T-helper 1 cell treated with Interleukin-12 subunit alpha and Interleukin-12 subunit beta and Interleukin-4 antibody, amounts not matched to agents 30 μg/mL and 1 μg/mL, for 36 hours (primary cell): ENCODE measurements around the gene DHDH.
A peak's percentile ranks its signal among the peaks of the same experiment; 100 is the strongest.
"Not testable (repeated sequence)": the region's sequence is repeated elsewhere in the genome, so short reads cannot be mapped to it uniquely, and the experiment has no call there.

Experiments used
- H3K27ac Mint-ChIP-seq: one replicate; pipeline ENCODE4 v1.8.0; 2021; ENCODE audit warnings: mild to moderate bottlenecking, mixed read lengths
- H3K27me3 Mint-ChIP-seq: one replicate; pipeline ENCODE4 v1.8.0; 2021; ENCODE audit warnings: low read depth, mixed read lengths
- H3K36me3 Mint-ChIP-seq: one replicate; pipeline ENCODE4 v1.8.0; 2021; ENCODE audit warnings: low read depth, mixed read lengths
- H3K4me1 Mint-ChIP-seq: one replicate; pipeline ENCODE4 v1.8.0; 2021; ENCODE audit warnings: low read depth, mixed read lengths
- H3K4me3 Mint-ChIP-seq: one replicate; pipeline ENCODE4 v1.8.0; 2021; ENCODE audit warnings: mild to moderate bottlenecking, moderate library complexity, mixed read lengths
- H3K9me3 Mint-ChIP-seq: one replicate; pipeline ENCODE4 v1.8.0; 2021; ENCODE audit warnings: mixed read lengths

DHDH gene

GRCh38 chr19:48933382-48933932 is at the start of gene DHDH:
Gene DHDH (plus strand): TSS chr19:48933699. CDS start chr19:48933722, 23 bp downstream.
- Mint-ChIP-seq H3K4me3 (peak within 1 kb of the TSS; percentile 85), H3K27me3 (peaks cover 10% of the 10 kb centered on the region), H3K36me3 (no peaks in the 10 kb centered on the region), H3K9me3 (no peaks in the 10 kb centered on the region), H3K4me1 (peaks cover 16% of the 10 kb centered on the region), H3K27ac (peak within 1 kb of the TSS; percentile 73)

GRCh38 chr19:48883726-48884125 is 49.8 kb upstream of the DHDH start:
- H3K27ac Mint-ChIP-seq, result no peak overlapping the region

GRCh38 chr19:48887861-48888612 is 45.5 kb upstream of the DHDH start:
- no peak overlapping the region for H3K27ac Mint-ChIP-seq
- H3K9me3 Mint-ChIP-seq, result no peaks in the 10 kb centered on the region
- H3K4me3 Mint-ChIP-seq, result no peak overlapping the region
- peaks cover 2% of the 10 kb centered on the region for H3K36me3 Mint-ChIP-seq
- H3K4me1 Mint-ChIP-seq, result no peaks in the 10 kb centered on the region
- H3K27me3 Mint-ChIP-seq, result peaks cover 5% of the 10 kb centered on the region

More at GRCh38 chr19:48883726-48884125, 49.8 kb upstream of the DHDH start:
- H3K36me3 Mint-ChIP-seq, result peaks cover 6% of the 10 kb centered on the region
- H3K4me3 Mint-ChIP-seq, result no peak overlapping the region
- H3K4me1 Mint-ChIP-seq, result no peaks in the 10 kb centered on the region
- no peaks in the 10 kb centered on the region for H3K27me3 Mint-ChIP-seq
- no peaks in the 10 kb centered on the region for H3K9me3 Mint-ChIP-seq

- peaks cover 14% of the 10 kb centered on the region for H3K27me3 Mint-ChIP-seq
- not testable (repeated sequence) for H3K4me3 Mint-ChIP-seq, H3K36me3 Mint-ChIP-seq, H3K4me1 Mint-ChIP-seq, H3K9me3 Mint-ChIP-seq, H3K27ac Mint-ChIP-seq
Measured at GRCh38 chr19:48889496-48889895, 44.0 kb upstream of the DHDH start.

GRCh38 chr19:48890551-48890950 is 42.9 kb upstream of the DHDH start:
- Mint-ChIP-seq H3K27ac (no peak overlapping the region), H3K36me3 (no peaks in the 10 kb centered on the region), H3K9me3 (no peaks in the 10 kb centered on the region), H3K27me3 (peaks cover 23% of the 10 kb centered on the region), H3K4me3 (no peak overlapping the region), H3K4me1 (peaks cover 3% of the 10 kb centered on the region)

GRCh38 chr19:48895226-48895625 is 38.3 kb upstream of the DHDH start:
- no peak overlapping the region for H3K4me3 Mint-ChIP-seq
- no peaks in the 10 kb centered on the region for H3K9me3 Mint-ChIP-seq
- H3K36me3 Mint-ChIP-seq, result peaks cover 3% of the 10 kb centered on the region
- H3K4me1 Mint-ChIP-seq, result peaks cover 12% of the 10 kb centered on the region
- H3K27ac Mint-ChIP-seq, result no peak overlapping the region
- H3K27me3 Mint-ChIP-seq, result peaks cover 32% of the 10 kb centered on the region

GRCh38 chr19:48896191-48896720 is 37.2 kb upstream of the DHDH start:
- Mint-ChIP-seq H3K9me3 (no peaks in the 10 kb centered on the region), H3K27ac (no peak overlapping the region), H3K4me3 (no peak overlapping the region), H3K36me3 (peaks cover 10% of the 10 kb centered on the region), H3K27me3 (peaks cover 32% of the 10 kb centered on the region), H3K4me1 (peaks cover 17% of the 10 kb centered on the region)

- Mint-ChIP-seq H3K9me3 (no peaks in the 10 kb centered on the region), H3K4me3 (no peak overlapping the region), H3K27me3 (peaks cover 32% of the 10 kb centered on the region), H3K36me3 (peaks cover 14% of the 10 kb centered on the region), H3K4me1 (peaks cover 22% of the 10 kb centered on the region), H3K27ac (no peak overlapping the region)
Measured at GRCh38 chr19:48897181-48897580, 36.3 kb upstream of the DHDH start.

GRCh38 chr19:48899386-48899749 is 34.1 kb upstream of the DHDH start:
- Mint-ChIP-seq H3K27me3 (peaks cover 19% of the 10 kb centered on the region), H3K4me1 (peaks cover 28% of the 10 kb centered on the region), H3K36me3 (peaks cover 25% of the 10 kb centered on the region), H3K27ac (peak overlapping the region; percentile 84), H3K4me3 (peak overlapping the region; percentile 59)
- H3K9me3 Mint-ChIP-seq, result not testable (repeated sequence)

GRCh38 chr19:48899781-48900476 is 33.6 kb upstream of the DHDH start, which contains the start of gene NUCB1:
Gene NUCB1 (plus strand): TSS chr19:48900312. CDS start chr19:48900797, 485 bp downstream.
- peaks cover 25% of the 10 kb centered on the region for H3K4me1 Mint-ChIP-seq
- peak within 1 kb of the TSS; percentile 98 for H3K4me3 Mint-ChIP-seq
- no peaks in the 10 kb centered on the region for H3K9me3 Mint-ChIP-seq
- peaks cover 28% of the 10 kb centered on the region for H3K36me3 Mint-ChIP-seq
- H3K27ac Mint-ChIP-seq, result peak within 1 kb of the TSS; percentile 95
- peaks cover 13% of the 10 kb centered on the region for H3K27me3 Mint-ChIP-seq

- peaks cover 33% of the 10 kb centered on the region for H3K36me3 Mint-ChIP-seq
- no peaks in the 10 kb centered on the region for H3K9me3 Mint-ChIP-seq
- H3K27me3 Mint-ChIP-seq, result peaks cover 7% of the 10 kb centered on the region
Measured at GRCh38 chr19:48900477-48901406, 32.8 kb upstream of the DHDH start.

GRCh38 chr19:48902291-48902690 is 31.2 kb upstream of the DHDH start:
- H3K27me3 Mint-ChIP-seq, H3K9me3 Mint-ChIP-seq, H3K27ac Mint-ChIP-seq: not testable (repeated sequence)
- peaks cover 37% of the 10 kb centered on the region for H3K36me3 Mint-ChIP-seq
- peak overlapping the region; percentile 62 for H3K4me3 Mint-ChIP-seq
- peaks cover 22% of the 10 kb centered on the region for H3K4me1 Mint-ChIP-seq

More at GRCh38 chr19:48900477-48901406, 32.8 kb upstream of the DHDH start:
- peaks cover 25% of the 10 kb centered on the region for H3K4me1 Mint-ChIP-seq
- peak overlapping the region; percentile 95 for H3K27ac Mint-ChIP-seq
- H3K4me3 Mint-ChIP-seq, result peak overlapping the region; percentile 98

GRCh38 chr19:48903788-48904187 is 29.7 kb upstream of the DHDH start:
- not testable (repeated sequence) for H3K27ac Mint-ChIP-seq

GRCh38 chr19:48905664-48906063 is 27.8 kb upstream of the DHDH start:
- H3K4me1 Mint-ChIP-seq, result peaks cover 18% of the 10 kb centered on the region
- no peak overlapping the region for H3K4me3 Mint-ChIP-seq
- no peaks in the 10 kb centered on the region for H3K27me3 Mint-ChIP-seq
- H3K9me3 Mint-ChIP-seq, result no peaks in the 10 kb centered on the region
- no peak overlapping the region for H3K27ac Mint-ChIP-seq
- H3K36me3 Mint-ChIP-seq, result peaks cover 45% of the 10 kb centered on the region

More at GRCh38 chr19:48903788-48904187, 29.7 kb upstream of the DHDH start:
- not testable (repeated sequence) for H3K27me3 Mint-ChIP-seq, H3K4me3 Mint-ChIP-seq, H3K9me3 Mint-ChIP-seq
- peaks cover 44% of the 10 kb centered on the region for H3K36me3 Mint-ChIP-seq
- peaks cover 25% of the 10 kb centered on the region for H3K4me1 Mint-ChIP-seq
